HT1080 (cell line): ENCODE data around the gene EEIG1. TPM values are rescaled to one million over a fixed set of nuclear protein-coding genes. Genes with fewer than 3 reads are reported as not detected.
A peak's percentile ranks its signal among the peaks of the same experiment; 100 is the strongest.

Experiments used
- DNase-seq: peaks from one replicate; pipeline ENCODE4 v3.0.0-alpha.2; 2015; ENCODE audit warnings: low read depth
- total RNA-seq: library from RNA; depleted of rRNA; stranded (reverse); fragments of >200 nt; shearing (Covaris generic); gene quantifications from 2 replicates; pipeline ENCODE4 v1.2.3, GENCODE V29; 2014

EEIG1 gene
- total RNA-seq, 1 experiment from 2014 or later: 6.8 TPM

GRCh38 chr9:127975376-127976315 is 5.1 kb downstream of the EEIG1 start:
- no peak for DNase-seq

- DNase-seq: no peak
These were observed 6.0 kb downstream of the EEIG1 start for GRCh38 chr9:127974769-127975261.

DNA sequence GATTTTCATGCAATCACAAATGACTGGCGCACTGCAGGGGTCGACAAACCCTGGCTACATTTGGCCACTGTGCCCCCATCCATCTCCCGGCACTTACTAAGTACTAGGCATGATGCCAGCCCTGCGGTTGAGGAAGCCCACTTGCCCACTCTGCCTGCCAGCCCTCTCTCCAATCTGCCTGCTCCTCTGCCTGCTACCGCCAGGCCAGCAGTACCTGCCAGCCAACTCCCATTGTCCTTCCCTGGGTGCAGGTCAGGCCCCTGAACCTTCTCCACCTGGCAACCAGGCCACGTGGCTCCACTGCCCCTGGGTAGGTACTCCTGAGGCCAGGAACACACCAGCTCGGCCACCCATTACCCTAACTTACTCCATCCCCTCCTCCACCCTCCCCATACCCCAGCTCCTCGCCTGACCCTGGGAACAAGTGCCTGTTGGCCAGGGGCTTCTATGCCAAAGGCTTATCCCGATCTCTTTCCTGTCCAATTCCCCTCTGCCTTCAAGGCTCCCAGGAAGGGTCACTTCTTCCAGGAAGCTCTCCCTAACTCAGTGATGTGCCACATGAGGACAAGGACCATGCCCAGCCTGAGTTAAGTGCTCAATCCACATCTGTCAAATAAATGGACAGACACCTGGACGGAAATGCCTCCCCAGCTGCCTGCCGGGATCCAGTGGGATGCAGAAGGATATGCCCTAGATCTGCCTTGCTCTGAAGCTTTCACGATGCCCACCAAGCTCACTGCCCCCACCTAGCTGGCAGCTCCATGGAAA is 6.6 kb downstream of the EEIG1 start:
- DNase-seq: no peak

DNA sequence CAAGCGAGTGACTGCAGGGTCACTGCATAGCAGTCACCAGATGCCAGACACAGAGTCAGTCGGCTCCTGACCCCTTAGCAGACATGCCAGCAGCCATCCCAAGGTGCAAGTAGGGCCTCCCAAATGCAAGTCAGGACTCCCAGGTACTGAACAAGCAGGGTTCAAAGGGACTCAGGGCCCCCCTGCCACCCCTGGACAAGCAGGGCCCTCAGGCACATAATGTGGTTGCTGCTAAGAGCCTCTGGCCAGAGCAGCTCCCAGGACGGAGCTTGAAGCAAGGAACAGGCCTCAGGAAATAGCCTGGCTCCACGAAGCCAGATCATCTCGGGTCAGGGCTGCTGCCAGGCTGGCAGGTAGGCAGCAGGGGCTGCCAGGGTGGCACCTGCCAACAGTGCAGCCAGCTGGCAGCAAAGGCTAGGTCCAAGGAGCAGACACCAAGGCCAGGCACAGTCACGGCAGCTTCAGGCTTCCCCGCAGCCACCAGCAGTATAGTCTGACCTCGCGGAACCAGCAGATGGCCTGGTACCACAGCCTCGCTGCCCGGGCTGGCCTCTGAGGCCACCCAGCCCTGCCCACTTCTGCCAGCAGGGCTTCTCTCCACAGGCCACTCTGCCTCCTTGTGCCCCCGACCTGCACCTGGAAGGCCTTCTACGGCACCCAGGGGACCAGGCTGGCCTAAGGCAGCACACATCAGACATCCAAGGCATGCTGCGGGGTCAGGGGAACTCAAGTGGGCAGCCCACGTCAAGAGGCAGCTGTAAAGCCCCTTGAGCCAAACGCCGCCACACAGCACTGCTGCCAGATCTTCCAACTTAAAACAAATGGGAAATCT is 7.4 kb downstream of the EEIG1 start:
- no peak for DNase-seq

DNA sequence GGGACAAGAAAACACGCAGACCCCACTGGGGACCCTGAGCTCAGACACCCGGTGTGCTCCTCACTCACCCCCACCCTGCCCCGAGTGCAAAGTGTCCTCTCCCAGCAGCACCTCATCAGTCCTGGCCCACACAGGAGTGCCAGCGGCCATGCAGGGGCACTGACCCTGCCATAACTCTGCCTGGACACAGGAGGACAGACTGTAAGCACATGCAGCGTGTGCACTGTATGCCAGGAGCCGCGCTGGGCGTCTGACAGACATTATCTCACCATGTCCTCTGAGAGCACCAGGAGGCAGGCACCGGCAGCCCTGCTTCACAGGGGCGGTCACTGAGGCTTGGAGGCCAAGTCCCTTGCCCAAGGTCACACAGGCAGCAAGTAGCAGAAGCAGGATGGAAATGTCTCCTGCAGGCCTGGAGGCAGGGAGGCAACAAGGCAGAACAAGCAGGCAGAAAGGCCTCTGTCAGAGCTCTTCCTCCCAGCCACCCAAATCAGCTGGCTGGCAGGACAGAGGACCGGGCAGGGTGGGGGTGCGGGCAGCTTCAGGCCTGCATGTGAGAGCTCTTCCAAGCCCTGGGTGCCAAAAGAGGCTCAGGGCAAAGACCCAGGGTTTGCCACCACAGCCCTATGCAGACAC is 8.4 kb downstream of the EEIG1 start:
- DNase-seq: no peak

DNA sequence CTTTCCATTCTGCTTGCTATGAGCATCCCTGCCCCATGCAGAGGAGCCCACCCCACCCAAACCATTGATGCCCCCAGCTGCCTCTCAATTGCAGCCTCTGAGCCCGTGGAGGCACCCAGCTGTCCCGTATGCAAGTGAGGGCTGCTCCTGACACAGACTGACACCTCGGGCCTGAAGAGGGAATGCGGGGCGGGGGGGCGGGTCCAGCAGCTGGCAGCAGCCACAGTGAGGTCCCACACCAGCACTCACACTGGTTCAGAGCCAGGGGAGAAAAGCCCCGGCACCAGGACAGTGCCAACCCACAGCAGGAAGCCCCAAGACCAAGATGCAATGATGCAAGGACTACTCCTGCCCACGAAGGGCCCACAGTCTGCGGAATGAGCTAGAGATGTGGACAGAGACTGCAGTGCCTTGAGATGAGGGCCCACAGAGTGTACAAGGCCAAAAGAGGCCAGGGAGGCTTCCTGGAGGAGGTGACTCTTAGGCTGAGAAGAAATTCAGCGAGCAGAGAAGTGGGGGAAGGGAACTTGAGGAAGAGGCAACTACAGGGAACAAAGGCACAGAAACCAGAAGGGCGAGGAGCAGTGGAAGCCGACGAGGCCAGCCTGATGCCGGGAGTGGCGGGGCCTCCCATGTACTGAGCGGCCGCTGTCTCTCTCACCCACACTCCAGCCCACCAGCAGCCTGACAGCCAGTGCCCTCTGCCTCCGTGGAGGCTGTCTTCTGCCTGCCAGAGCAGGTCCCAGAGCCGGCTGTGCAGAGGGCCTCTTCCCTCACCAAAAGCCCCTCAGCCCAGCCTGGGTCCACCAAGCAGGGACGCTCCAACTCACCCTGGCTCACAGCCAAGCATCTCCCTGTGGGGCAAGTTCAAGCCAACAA is 9.2 kb downstream of the EEIG1 start:
- no peak for DNase-seq

- DNase-seq: no peak
These were observed 10.1 kb downstream of the EEIG1 start for GRCh38 chr9:127970401-127971313.

- DNase-seq: peak; percentile 69
These were observed 11.9 kb downstream of the EEIG1 start for GRCh38 chr9:127968700-127969383.

DNA sequence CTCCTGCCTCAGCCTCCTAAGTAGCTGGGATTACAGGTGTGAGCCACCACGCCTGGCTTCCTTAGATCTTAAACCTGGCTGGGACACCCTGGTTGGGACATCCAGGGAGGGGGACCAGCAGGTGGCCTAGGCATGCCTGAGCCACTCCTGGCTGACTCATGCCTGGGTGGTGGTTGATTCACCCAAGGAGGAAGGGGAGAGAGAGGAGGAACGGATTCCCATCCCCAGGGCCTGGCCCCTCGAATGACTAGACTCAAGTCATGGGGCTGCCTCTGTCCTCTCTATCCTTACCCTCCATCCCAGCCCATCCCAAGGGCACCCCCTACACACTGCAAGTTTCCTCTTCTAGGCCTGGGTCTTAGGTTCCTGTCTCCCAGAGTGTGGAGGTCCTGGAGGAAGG is 12.7 kb downstream of the EEIG1 start:
- peak; percentile 87 for DNase-seq

DNA sequence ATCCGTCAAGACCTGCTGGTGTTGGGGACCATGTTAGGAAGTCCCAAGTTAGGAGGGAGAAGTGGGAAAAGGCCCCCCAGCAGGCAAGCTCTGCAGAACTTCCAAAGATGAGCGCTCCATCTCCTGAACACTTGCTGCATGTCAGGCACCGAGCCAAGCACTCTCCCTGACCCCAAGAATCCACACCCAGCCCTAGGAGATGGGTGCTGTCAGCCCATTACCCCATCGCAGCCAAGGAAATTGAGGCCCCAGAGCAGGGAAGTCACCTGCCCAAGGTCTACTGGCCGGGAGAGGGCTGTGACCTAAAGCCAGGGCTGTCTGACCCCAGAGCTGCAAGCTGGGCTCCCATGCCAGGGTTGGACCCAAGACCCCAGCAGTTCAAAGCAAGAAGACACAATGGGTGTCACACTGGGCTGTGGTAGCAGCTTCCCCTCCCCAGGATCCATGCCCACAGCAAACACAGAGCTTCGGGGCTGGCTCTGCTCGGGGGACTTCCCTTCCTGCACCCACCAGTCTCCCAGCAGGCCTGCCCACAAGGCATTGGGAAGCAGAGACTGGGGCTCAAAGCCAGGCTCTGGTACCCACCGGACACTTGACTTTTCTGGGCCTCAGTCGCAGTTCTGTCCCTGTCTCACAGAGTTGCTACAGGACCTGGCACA is 13.5 kb downstream of the EEIG1 start:
- DNase-seq: no peak

GRCh38 chr9:127966416-127967150 is 14.2 kb downstream of the EEIG1 start:
- DNase-seq: no peak

GRCh38 chr9:127965953-127966352 is 14.8 kb downstream of the EEIG1 start:
- DNase-seq: no peak

- no peak for DNase-seq
These were observed 17.3 kb downstream of the EEIG1 start for GRCh38 chr9:127963359-127964064.

DNA sequence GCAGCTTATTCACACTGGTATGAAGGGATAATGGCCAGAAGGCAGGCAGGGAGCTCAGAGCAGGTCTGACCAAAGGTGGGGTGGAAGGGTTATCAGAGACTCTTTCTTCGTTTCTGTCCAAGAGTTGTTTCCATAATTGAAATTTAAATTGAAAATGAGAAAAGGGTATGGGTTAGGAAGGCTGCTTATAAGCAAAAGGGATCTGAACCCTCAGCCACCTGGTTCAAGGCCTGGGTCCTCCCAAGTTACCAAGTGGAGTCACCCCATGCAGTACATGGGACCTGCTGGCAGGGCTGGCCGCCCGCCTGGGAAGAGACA is 17.8 kb downstream of the EEIG1 start:
- no peak for DNase-seq

GRCh38 chr9:127962278-127962677 is 18.5 kb downstream of the EEIG1 start:
- no peak for DNase-seq

DNA sequence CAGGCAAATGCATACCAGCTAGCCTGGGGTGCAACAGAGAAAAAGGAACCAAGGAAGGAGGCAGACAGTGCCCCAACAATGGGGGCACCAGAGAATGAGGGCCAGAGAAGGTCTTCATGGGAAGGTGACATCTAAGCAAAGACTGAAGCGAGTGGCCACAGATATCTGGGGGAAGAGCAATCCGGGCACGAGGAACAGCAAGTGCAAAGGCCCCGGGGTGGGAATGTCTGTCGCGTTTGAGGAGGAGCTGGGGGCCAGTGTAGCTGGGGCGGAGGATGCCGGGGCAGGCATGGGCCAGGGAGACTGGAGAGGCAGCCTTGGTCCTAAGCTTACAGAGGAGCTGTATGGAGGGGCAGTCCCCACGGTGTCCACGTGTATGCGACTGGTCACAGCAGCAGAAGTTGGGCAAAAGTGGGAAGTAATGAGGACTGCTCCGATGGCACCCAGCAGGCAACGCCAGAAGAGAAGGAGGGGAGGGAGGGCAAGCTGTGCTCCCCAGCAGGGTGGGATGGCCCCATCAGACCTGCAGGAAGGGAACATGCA is 19.1 kb downstream of the EEIG1 start:
- no peak for DNase-seq
